ENCODE results near the gene MAOA.

MAOA gene

DNA sequence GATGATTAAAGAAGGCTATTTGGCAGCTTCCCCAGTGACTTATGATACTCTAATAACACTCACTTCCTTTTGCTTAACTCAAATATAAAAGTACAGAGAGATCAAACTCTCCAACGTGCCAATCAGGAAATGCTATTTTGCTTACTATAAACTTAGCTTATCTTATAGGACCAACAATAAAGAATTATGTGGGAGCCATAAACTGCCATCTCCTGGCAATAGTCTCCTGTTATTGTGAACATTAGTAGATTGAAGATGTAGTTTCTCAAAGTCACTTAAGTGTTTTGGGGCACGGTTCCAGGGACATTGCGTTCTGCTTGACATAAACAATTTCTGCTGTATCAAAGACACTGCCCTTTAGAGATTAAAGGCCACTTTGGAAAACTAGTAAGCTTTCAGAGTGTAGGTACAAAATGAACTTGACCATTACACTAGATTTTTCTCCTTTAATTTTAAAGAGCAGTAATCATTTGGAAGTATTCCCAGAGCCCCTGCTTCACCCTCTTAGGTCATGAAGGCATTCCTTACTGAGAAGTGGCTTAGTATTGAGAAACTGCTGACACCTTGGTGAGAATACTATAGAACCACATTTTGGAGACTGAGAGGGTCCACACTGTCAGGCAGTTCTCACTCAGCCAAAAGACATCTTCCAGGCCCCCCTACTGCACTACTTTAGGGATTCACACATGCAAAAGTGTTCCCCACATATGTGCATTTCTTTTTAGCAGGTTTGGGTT is 51.9 kb downstream of the MAOA start:
- Histone ChIP-seq H3K27me3 (ENCODE audit: insufficient read depth, low read length, poor library complexity) (no peaks in the 10 kb centered on the region), H3K36me3 (ENCODE audit: control insufficient read depth, insufficient read depth, low read length) (no peaks in the 10 kb centered on the region), H3K27ac (ENCODE audit: low read depth, low read length) (no peak overlapping the region), H2BK5ac (ENCODE audit: low read length) (no peak overlapping the region), H3K56ac (ENCODE audit: low read length) (no peak overlapping the region), H2BK120ac (ENCODE audit: low read depth, low read length) (no peak overlapping the region), H2AK5ac (ENCODE audit: low read length) (no peak overlapping the region), H3K9ac (ENCODE audit: low read length) (no peak overlapping the region), H4K5ac (ENCODE audit: low read length) (no peak overlapping the region), H3K79me2 (ENCODE audit: control insufficient read depth, insufficient read depth, low read length) (no peaks in the 10 kb centered on the region), H3K79me1 (ENCODE audit: low read length) (no peaks in the 10 kb centered on the region), H3K23ac (ENCODE audit: low read length) (no peak overlapping the region), H3K4me1 (ENCODE audit: control insufficient read depth, low read depth, low read length) (no peaks in the 10 kb centered on the region), H3K4ac (ENCODE audit: low read depth, low read length) (no peak overlapping the region), H2BK15ac (replicated peaks; ENCODE audit: low read depth) (no peak overlapping the region), H3K4me2 (ENCODE audit: low read length) (no peak overlapping the region), H3K4me3 (ENCODE audit: low read length) (no peak overlapping the region), H4K8ac (ENCODE audit: low read depth, low read length) (no peak overlapping the region), H3K18ac (ENCODE audit: low read length) (no peak overlapping the region)
- WGBS (ENCODE audit: extremely low coverage, insufficient coverage, low lambda C conversion rate): no CpG with 5 or more reads among the region's 3 CpGs
- DNase-seq: no peak

DNA sequence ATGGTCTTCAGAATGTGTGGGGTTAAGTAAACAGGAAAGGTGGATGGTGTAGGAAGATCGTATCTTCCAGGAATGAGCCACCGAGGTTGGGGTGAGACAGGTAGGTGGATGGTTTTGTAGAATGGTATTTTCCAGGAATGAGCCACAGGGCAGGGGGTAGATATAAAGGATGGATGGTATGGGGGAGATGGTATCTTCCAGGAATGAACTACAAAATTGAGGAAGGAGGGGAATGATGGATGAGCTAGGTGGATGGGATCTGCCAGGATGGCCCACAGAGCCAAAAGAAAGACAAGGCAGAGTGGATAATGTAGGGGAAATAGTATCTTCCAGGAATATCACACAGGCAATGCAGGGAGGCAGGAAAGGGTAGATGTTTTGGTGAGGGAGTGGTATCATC is 60.0 kb downstream of the MAOA start:
- no peak for DNase-seq
- WGBS (ENCODE audit: extremely low coverage, insufficient coverage, low lambda C conversion rate): no CpG with 5 or more reads among the region's 2 CpGs
- Histone ChIP-seq H3K27me3 (ENCODE audit: insufficient read depth, low read length, poor library complexity) (no peaks in the 10 kb centered on the region), H4K5ac (ENCODE audit: low read length) (no peak overlapping the region), H3K4me3 (ENCODE audit: low read length) (no peak overlapping the region), H2AK5ac (ENCODE audit: low read length) (no peak overlapping the region), H2BK15ac (replicated peaks; ENCODE audit: low read depth) (no peak overlapping the region), H3K4me2 (ENCODE audit: low read length) (no peak overlapping the region), H3K9ac (ENCODE audit: low read length) (no peak overlapping the region), H3K27ac (ENCODE audit: low read depth, low read length) (no peak overlapping the region), H3K23ac (ENCODE audit: low read length) (no peak overlapping the region), H4K8ac (ENCODE audit: low read depth, low read length) (no peak overlapping the region), H3K56ac (ENCODE audit: low read length) (no peak overlapping the region), H3K79me1 (ENCODE audit: low read length) (no peaks in the 10 kb centered on the region), H3K4me1 (ENCODE audit: control insufficient read depth, low read depth, low read length) (no peaks in the 10 kb centered on the region), H2BK120ac (ENCODE audit: low read depth, low read length) (no peak overlapping the region), H3K36me3 (ENCODE audit: control insufficient read depth, insufficient read depth, low read length) (no peaks in the 10 kb centered on the region), H2BK5ac (ENCODE audit: low read length) (no peak overlapping the region), H3K4ac (ENCODE audit: low read depth, low read length) (no peak overlapping the region), H3K79me2 (ENCODE audit: control insufficient read depth, insufficient read depth, low read length) (no peaks in the 10 kb centered on the region), H3K18ac (ENCODE audit: low read length) (no peak overlapping the region)

DNA sequence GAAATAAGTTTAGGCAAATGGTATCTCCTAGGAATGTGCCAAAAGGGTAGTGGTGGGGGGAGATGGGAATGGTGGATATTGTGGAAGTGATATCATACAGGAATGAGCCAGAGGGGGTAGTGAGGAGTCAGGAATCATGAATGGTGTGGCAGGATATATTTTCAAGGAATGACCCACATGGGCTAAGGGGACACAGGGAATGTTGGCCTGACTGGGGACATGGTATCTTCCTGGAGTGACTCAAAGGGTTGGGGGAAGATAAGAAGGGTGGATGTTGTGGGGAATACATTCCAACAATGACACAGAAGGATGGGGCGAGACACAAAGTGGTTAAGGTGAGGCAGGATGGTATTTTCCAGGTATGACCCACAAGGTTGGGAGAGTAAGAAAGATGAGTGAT is 60.6 kb downstream of the MAOA start:
- H2BK5ac ChIP-seq (ENCODE audit: low read length): no peak overlapping the region

GRCh38 chrX:43717161-43717560 is 61.1 kb downstream of the MAOA start:
- no peak overlapping the region for H4K8ac ChIP-seq (ENCODE audit: low read depth, low read length)
- WGBS (ENCODE audit: extremely low coverage, insufficient coverage, low lambda C conversion rate): no CpG with 5 or more reads among the region's 1 CpG
- no peak for DNase-seq

More for the DNA sequence above, 60.6 kb downstream of the MAOA start:
- H2AK5ac ChIP-seq (ENCODE audit: low read length): no peak overlapping the region
- H3K56ac ChIP-seq (ENCODE audit: low read length): no peak overlapping the region
- no peak overlapping the region for H3K4me3 ChIP-seq (ENCODE audit: low read length)
- WGBS (ENCODE audit: extremely low coverage, insufficient coverage, low lambda C conversion rate): no CpG with 5 or more reads among the region's 1 CpG
- no peaks in the 10 kb centered on the region for H3K79me1 ChIP-seq (ENCODE audit: low read length)
- no peak overlapping the region for H3K4me2 ChIP-seq (ENCODE audit: low read length)
- H3K9ac ChIP-seq (ENCODE audit: low read length): no peak overlapping the region
- H4K8ac ChIP-seq (ENCODE audit: low read depth, low read length): no peak overlapping the region
- H3K36me3 ChIP-seq (ENCODE audit: control insufficient read depth, insufficient read depth, low read length): no peaks in the 10 kb centered on the region
- no peak overlapping the region for H3K23ac ChIP-seq (ENCODE audit: low read length)
- H3K27me3 ChIP-seq (ENCODE audit: insufficient read depth, low read length, poor library complexity): no peaks in the 10 kb centered on the region
- no peak overlapping the region for H2BK120ac ChIP-seq (ENCODE audit: low read depth, low read length)
- no peak overlapping the region for H3K27ac ChIP-seq (ENCODE audit: low read depth, low read length)
- no peak overlapping the region for H2BK15ac ChIP-seq (replicated peaks; ENCODE audit: low read depth)
- H3K79me2 ChIP-seq (ENCODE audit: control insufficient read depth, insufficient read depth, low read length): no peaks in the 10 kb centered on the region
- no peak for DNase-seq
- H3K4ac ChIP-seq (ENCODE audit: low read depth, low read length): no peak overlapping the region
- H3K4me1 ChIP-seq (ENCODE audit: control insufficient read depth, low read depth, low read length): no peaks in the 10 kb centered on the region
- H4K5ac ChIP-seq (ENCODE audit: low read length): no peak overlapping the region
- H3K18ac ChIP-seq (ENCODE audit: low read length): no peak overlapping the region

DNA sequence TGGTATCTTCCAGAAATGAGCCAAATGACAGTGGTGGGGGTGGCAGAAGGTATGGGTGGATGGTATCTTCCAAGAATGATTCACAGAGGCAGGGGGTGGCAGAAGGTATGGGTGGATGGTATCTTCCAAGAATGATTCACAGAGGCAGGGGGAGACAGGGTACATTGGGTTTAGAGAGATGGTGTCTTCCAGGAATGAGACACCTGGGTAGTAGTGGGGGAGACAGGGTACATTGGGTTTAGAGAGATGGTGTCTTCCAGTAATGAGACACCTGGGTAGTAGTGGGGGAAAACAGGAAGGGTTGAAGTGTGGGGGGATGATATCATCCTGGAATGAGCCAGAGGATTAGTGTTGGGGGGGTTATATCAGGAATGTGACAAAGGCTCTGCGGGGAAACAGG is 62.0 kb downstream of the MAOA start:
- no peak overlapping the region for H3K56ac ChIP-seq (ENCODE audit: low read length)
- H3K27ac ChIP-seq (ENCODE audit: low read depth, low read length): no peak overlapping the region
- H3K4me3 ChIP-seq (ENCODE audit: low read length): no peak overlapping the region
- no peaks in the 10 kb centered on the region for H3K79me2 ChIP-seq (ENCODE audit: control insufficient read depth, insufficient read depth, low read length)
- no peak overlapping the region for H2BK120ac ChIP-seq (ENCODE audit: low read depth, low read length)
- no peaks in the 10 kb centered on the region for H3K79me1 ChIP-seq (ENCODE audit: low read length)
- no peak for DNase-seq
- no peak overlapping the region for H4K8ac ChIP-seq (ENCODE audit: low read depth, low read length)
- H2BK15ac ChIP-seq (replicated peaks; ENCODE audit: low read depth): no peak overlapping the region
- no peak overlapping the region for H3K4ac ChIP-seq (ENCODE audit: low read depth, low read length)
- no CpG with 5 or more reads among the region's 1 CpG for WGBS (ENCODE audit: extremely low coverage, insufficient coverage, low lambda C conversion rate)
- no peak overlapping the region for H4K5ac ChIP-seq (ENCODE audit: low read length)
- no peaks in the 10 kb centered on the region for H3K27me3 ChIP-seq (ENCODE audit: insufficient read depth, low read length, poor library complexity)
- no peak overlapping the region for H3K18ac ChIP-seq (ENCODE audit: low read length)
- H3K4me2 ChIP-seq (ENCODE audit: low read length): no peak overlapping the region
- H3K23ac ChIP-seq (ENCODE audit: low read length): no peak overlapping the region
- H2AK5ac ChIP-seq (ENCODE audit: low read length): no peak overlapping the region
- H3K4me1 ChIP-seq (ENCODE audit: control insufficient read depth, low read depth, low read length): no peaks in the 10 kb centered on the region
- no peak overlapping the region for H2BK5ac ChIP-seq (ENCODE audit: low read length)
- no peak overlapping the region for H3K9ac ChIP-seq (ENCODE audit: low read length)
- H3K36me3 ChIP-seq (ENCODE audit: control insufficient read depth, insufficient read depth, low read length): no peaks in the 10 kb centered on the region

More at GRCh38 chrX:43717161-43717560, 61.1 kb downstream of the MAOA start:
- Histone ChIP-seq H3K56ac (ENCODE audit: low read length) (no peak overlapping the region), H3K4ac (ENCODE audit: low read depth, low read length) (no peak overlapping the region), H3K79me2 (ENCODE audit: control insufficient read depth, insufficient read depth, low read length) (no peaks in the 10 kb centered on the region), H2BK5ac (ENCODE audit: low read length) (no peak overlapping the region), H3K18ac (ENCODE audit: low read length) (no peak overlapping the region), H2BK120ac (ENCODE audit: low read depth, low read length) (no peak overlapping the region), H3K9ac (ENCODE audit: low read length) (no peak overlapping the region), H3K4me2 (ENCODE audit: low read length) (no peak overlapping the region), H4K5ac (ENCODE audit: low read length) (no peak overlapping the region), H3K27ac (ENCODE audit: low read depth, low read length) (no peak overlapping the region), H2AK5ac (ENCODE audit: low read length) (no peak overlapping the region), H3K23ac (ENCODE audit: low read length) (no peak overlapping the region), H3K27me3 (ENCODE audit: insufficient read depth, low read length, poor library complexity) (no peaks in the 10 kb centered on the region), H3K4me3 (ENCODE audit: low read length) (no peak overlapping the region), H3K36me3 (ENCODE audit: control insufficient read depth, insufficient read depth, low read length) (no peaks in the 10 kb centered on the region), H3K79me1 (ENCODE audit: low read length) (no peaks in the 10 kb centered on the region), H3K4me1 (ENCODE audit: control insufficient read depth, low read depth, low read length) (no peaks in the 10 kb centered on the region), H2BK15ac (replicated peaks; ENCODE audit: low read depth) (no peak overlapping the region)

DNA sequence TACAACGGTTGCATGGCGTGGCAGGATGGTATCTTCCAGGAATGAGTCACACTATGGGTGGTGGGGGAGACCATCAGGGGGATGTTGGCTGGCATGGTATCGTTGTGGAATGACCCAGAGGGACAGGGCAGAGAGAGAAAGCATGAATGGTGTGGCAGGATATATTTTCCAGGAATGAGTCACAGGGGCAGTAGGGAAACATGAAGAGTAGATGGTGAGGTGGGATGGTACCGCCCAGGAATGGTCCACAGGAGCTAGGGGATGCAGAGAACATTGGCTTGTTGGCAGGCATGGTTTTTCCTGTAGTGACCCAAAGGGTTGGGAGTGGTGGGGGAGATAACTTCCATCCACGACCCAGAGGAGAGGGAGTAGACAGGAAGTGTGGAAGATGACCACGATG is 62.4 kb downstream of the MAOA start:
- no CpG with 5 or more reads among the region's 6 CpGs for WGBS (ENCODE audit: extremely low coverage, insufficient coverage, low lambda C conversion rate)
- H4K5ac ChIP-seq (ENCODE audit: low read length): no peak overlapping the region
- no peaks in the 10 kb centered on the region for H3K4me1 ChIP-seq (ENCODE audit: control insufficient read depth, low read depth, low read length)
- no peak overlapping the region for H2BK120ac ChIP-seq (ENCODE audit: low read depth, low read length)
- H3K23ac ChIP-seq (ENCODE audit: low read length): no peak overlapping the region
- no peak overlapping the region for H2BK15ac ChIP-seq (replicated peaks; ENCODE audit: low read depth)
- no peak overlapping the region for H3K27ac ChIP-seq (ENCODE audit: low read depth, low read length)
- no peak overlapping the region for H3K18ac ChIP-seq (ENCODE audit: low read length)
- H4K8ac ChIP-seq (ENCODE audit: low read depth, low read length): no peak overlapping the region
- H3K4ac ChIP-seq (ENCODE audit: low read depth, low read length): no peak overlapping the region
- H3K56ac ChIP-seq (ENCODE audit: low read length): no peak overlapping the region
- H2AK5ac ChIP-seq (ENCODE audit: low read length): no peak overlapping the region
- DNase-seq: no peak
- H3K4me3 ChIP-seq (ENCODE audit: low read length): no peak overlapping the region
- H3K79me1 ChIP-seq (ENCODE audit: low read length): no peaks in the 10 kb centered on the region
- no peaks in the 10 kb centered on the region for H3K79me2 ChIP-seq (ENCODE audit: control insufficient read depth, insufficient read depth, low read length)
- H3K4me2 ChIP-seq (ENCODE audit: low read length): no peak overlapping the region
- no peak overlapping the region for H3K9ac ChIP-seq (ENCODE audit: low read length)
- no peaks in the 10 kb centered on the region for H3K36me3 ChIP-seq (ENCODE audit: control insufficient read depth, insufficient read depth, low read length)
- no peak overlapping the region for H2BK5ac ChIP-seq (ENCODE audit: low read length)
- H3K27me3 ChIP-seq (ENCODE audit: insufficient read depth, low read length, poor library complexity): no peaks in the 10 kb centered on the region
